ENCODE results near the gene UQCR10. TPM values are rescaled to one million over a fixed set of nuclear protein-coding genes. Genes with fewer than 3 reads are reported as not detected.

UQCR10 gene
- total RNA-seq, 4 donors from 2014 or later, result 20.6 to 134 (median 70.8) TPM

DNA sequence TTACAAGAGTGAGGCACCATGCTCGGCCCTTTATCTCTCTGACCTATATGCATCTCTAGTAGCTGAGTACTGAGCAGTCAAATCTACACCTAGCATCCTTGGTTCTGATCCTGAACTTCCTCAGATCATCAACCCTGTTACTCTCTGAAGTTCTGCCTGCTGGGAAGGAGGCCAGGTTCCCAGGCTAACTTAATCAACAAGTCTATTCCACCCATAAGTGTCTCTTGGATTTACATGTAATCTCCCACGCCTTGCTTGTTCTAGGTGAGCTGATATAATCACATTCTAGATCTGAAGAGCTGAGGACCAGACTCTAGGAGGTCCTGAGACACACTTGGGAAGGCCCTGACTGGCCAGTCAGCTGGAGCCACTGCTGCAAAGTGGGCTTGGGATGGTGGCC is 25.2 kb upstream of the UQCR10 start:
- H3K4me1 ChIP-seq, result peaks cover 0 to 13% of the 10 kb centered on the region in 2 donors
- H3K4me3 ChIP-seq (replicated peaks in 1 of 3), result no peak overlapping the region
- no peak overlapping the region for H3K27ac ChIP-seq
- TF ChIP-seq, protein P1, sequence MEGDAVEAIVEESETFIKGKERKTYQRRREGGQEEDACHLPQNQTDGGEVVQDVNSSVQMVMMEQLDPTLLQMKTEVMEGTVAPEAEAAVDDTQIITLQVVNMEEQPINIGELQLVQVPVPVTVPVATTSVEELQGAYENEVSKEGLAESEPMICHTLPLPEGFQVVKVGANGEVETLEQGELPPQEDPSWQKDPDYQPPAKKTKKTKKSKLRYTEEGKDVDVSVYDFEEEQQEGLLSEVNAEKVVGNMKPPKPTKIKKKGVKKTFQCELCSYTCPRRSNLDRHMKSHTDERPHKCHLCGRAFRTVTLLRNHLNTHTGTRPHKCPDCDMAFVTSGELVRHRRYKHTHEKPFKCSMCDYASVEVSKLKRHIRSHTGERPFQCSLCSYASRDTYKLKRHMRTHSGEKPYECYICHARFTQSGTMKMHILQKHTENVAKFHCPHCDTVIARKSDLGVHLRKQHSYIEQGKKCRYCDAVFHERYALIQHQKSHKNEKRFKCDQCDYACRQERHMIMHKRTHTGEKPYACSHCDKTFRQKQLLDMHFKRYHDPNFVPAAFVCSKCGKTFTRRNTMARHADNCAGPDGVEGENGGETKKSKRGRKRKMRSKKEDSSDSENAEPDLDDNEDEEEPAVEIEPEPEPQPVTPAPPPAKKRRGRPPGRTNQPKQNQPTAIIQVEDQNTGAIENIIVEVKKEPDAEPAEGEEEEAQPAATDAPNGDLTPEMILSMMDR (IDR thresholded peaks at IDR 0.05), result no peak
- TF ChIP-seq POLR2A (IDR thresholded peaks at IDR 0.05), result no peak
- intact Hi-C loops (cut with DNase I), result no loop called here
- peaks cover 0 to 8% of the 10 kb centered on the region in 2 donors for H3K36me3 ChIP-seq
- H3K9me3 ChIP-seq, result no peaks in the 10 kb centered on the region
- no peaks in the 10 kb centered on the region for H3K27me3 ChIP-seq
- 83 to 95% methylated on average over 2 of the region's 2 CpGs for WGBS, 2 donors
- DNase-seq, result no peak

DNA sequence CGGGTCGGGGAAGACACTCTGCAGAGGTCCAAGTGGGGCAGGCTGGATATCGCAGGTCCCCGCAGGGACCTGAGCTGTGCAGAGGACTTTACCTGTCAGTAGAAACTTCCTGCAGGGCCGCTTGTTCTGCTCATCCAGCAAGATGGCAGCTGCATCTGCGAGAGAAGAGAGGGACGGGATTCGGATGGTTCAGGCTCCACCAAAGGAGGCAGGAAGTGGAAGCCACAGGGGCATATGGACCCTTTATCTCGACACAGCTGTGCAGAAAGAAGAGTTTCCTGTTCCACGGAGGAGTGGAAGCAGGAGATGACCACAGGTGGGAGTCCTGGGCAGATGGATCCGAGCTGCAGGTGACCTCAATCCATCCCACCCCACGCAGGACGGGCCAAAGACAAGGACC is 24.8 kb upstream of the UQCR10 start:
- no peaks in the 10 kb centered on the region for H3K9me3 ChIP-seq
- TF ChIP-seq, protein P1 (IDR thresholded peaks at IDR 0.05), result no peak
- TF ChIP-seq POLR2A (IDR thresholded peaks at IDR 0.05), result no peak
- 81 to 88% methylated on average over 13 of the region's 13 CpGs for WGBS, 2 donors
- no peak for DNase-seq
- peaks cover 0 to 13% of the 10 kb centered on the region in 2 donors for H3K4me1 ChIP-seq
- H3K27ac ChIP-seq, result no peak overlapping the region
- H3K27me3 ChIP-seq, result no peaks in the 10 kb centered on the region
- intact Hi-C loops (cut with DNase I), result no loop called here
- no peak overlapping the region for H3K4me3 ChIP-seq (replicated peaks in 1 of 3)
- peaks cover 0 to 12% of the 10 kb centered on the region in 2 donors for H3K36me3 ChIP-seq

DNA sequence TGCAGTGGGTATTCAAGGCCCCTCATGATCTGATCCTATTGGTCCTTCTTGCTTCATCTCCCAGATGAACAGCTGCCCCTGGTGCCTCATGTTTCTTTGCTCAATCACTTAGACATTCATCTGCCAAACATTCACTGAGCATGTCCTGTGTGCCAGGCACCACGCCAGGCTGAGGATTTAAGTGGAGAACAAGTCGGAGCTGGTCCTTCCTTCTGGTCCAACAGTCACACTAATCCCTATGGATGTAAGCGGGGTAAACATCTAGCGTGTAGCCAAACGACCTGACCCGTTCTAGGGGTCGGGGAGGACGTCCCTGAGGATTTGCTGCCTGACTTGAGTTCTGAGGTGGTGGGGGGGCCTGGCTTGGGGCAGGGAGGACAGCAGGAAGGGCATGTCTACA is 22.3 kb upstream of the UQCR10 start:
- H3K36me3 ChIP-seq, result peaks cover 0 to 19% of the 10 kb centered on the region in 2 donors
- intact Hi-C loops (cut with DNase I), result no loop called here
- no peaks in the 10 kb centered on the region for H3K27me3 ChIP-seq
- H3K4me1 ChIP-seq, result peaks cover 0 to 8% of the 10 kb centered on the region in 2 donors
- peak overlapping the region in 1 of 3 donors; percentile 30 for H3K27ac ChIP-seq
- WGBS, 2 donors, result 15 to 22% methylated on average over 8 of the region's 8 CpGs
- no peak overlapping the region for H3K4me3 ChIP-seq (replicated peaks in 1 of 3)
- no peak for TF ChIP-seq POLR2A (IDR thresholded peaks at IDR 0.05)
- TF ChIP-seq, protein P1 (IDR thresholded peaks at IDR 0.05), result no peak
- peak; percentile 96 to 98 for DNase-seq
- no peaks in the 10 kb centered on the region for H3K9me3 ChIP-seq

DNA sequence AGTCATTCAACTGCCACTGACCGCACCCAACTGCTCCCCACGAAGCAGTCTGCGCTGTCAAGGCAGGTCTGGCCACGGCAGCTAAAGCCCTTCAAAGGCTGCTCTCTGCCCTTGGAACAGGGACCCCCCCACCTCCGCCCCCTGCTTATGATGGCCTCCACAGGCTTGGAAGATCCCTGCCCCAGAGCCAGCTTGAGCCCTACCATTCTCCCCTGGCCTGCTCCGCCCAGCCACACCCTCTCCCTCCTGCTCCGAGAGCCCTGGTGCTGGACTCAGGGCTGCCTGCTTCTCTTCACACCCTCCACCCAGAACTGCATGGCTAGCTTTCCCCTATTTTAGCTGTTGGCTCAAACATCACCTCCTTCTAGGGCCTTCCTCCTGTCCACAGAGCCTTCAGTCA is 19.3 kb upstream of the UQCR10 start:
- Histone ChIP-seq H3K27ac (no peak overlapping the region), H3K9me3 (no peaks in the 10 kb centered on the region), H3K4me3 (replicated peaks in 1 of 3) (no peak overlapping the region), H3K36me3 (peaks cover 0 to 16% of the 10 kb centered on the region in 2 donors), H3K27me3 (no peaks in the 10 kb centered on the region), H3K4me1 (peaks cover 0 to 8% of the 10 kb centered on the region in 2 donors)
- no peak for DNase-seq
- intact Hi-C loops (cut with DNase I), result no loop called here
- TF ChIP-seq, protein P1 (IDR thresholded peaks at IDR 0.05), result no peak
- no peak for TF ChIP-seq POLR2A (IDR thresholded peaks at IDR 0.05)
- 93 to 94% methylated on average over 7 of the region's 7 CpGs for WGBS, 2 donors

DNA sequence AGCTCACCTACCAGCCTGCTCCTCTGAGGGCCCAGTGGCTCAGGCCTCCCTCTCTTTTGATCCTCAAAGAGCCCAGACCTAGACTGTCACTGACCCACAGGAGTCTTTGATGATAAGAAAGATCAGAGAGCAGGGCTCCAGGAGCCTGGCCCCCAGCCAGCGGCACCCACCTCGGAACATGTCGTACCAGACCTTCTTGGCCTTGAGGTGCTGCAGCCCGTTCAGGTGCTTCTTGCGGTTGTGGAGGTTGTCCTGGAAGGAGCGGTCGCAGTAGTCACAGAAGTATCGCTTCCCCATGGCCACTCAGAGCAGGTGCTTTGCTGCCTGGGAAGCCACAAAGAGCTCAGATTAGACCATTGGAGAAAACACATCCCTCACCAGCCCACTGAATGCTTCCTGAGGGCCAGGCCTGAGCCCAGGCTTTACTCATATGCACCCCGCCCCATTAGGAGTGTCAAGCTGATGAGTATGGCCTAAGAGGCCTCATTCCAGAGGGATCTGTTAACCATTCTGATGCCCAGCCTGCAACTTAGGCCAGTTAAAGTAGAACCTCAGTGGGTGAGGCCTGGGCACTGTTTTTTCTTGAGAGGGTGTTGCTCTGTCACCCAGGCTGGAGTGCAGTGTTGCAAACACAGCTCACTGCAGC is 18.8 kb upstream of the UQCR10 start:
- Histone ChIP-seq H3K4me3 (replicated peaks in 1 of 3) (no peak overlapping the region), H3K4me1 (peaks cover 0 to 8% of the 10 kb centered on the region in 2 donors), H3K36me3 (peaks cover 0 to 16% of the 10 kb centered on the region in 2 donors), H3K9me3 (no peaks in the 10 kb centered on the region), H3K27me3 (no peaks in the 10 kb centered on the region), H3K27ac (no peak overlapping the region)
- DNase-seq, result no peak
- 83 to 96% methylated on average over 3 to 8 of the region's 9 CpGs for WGBS, 2 donors
- no peak for TF ChIP-seq POLR2A (IDR thresholded peaks at IDR 0.05)
- TF ChIP-seq, protein P1 (IDR thresholded peaks at IDR 0.05), result no peak
- intact Hi-C loops (cut with DNase I), result no loop called here

All from thyroid gland (tissue), 4 donors.